ENCODE results near the gene IFIT3.
"Not testable (repeated sequence)": the region's sequence is repeated elsewhere in the genome, so short reads cannot be mapped to it uniquely, and the experiment has no call there.

IFIT3 gene

DNA sequence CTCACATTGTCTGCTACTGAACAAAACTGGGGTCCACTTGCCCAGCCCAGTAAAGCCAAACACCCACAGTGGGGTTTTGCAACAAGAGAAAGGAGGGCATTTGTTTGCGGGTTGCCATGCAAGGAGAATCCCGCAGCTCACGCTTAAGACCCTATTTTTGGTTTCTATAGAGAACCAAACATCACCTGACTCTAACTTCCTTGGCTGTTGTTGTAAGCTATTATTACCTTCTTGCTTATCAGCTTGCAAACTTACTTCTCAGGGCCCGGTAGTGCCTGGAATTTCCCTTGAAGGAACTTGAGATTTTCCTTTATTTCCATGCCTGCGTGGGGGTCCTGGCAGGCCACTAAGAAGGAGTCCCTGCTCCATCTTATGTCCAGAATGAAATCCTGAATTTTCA lies 20.7 kb downstream of the IFIT3 start:
- no peaks in the 10 kb centered on the region for H3K27me3 ChIP-seq (ENCODE audit: control insufficient read depth in 1 of 2, insufficient read depth in 2 of 2, low read length in 2 of 2)
- no peak overlapping the region for H3K27ac ChIP-seq (ENCODE audit: low read length)
- no peak overlapping the region for H3K4me3 ChIP-seq (ENCODE audit: low read length in 2 of 2)
- peaks cover 4% of the 10 kb centered on the region for H3K4me1 ChIP-seq (ENCODE audit: control insufficient read depth, insufficient read depth, low read length)
- no peaks in the 10 kb centered on the region for H3K9me3 ChIP-seq (ENCODE audit: control insufficient read depth in 2 of 2, low read length in 2 of 2)
- no peak overlapping the region for H3K9ac ChIP-seq (ENCODE audit: low read length in 2 of 2)
- H3K36me3 ChIP-seq (ENCODE audit: control insufficient read depth in 2 of 2, insufficient read depth in 2 of 2, low read length in 2 of 2), result no peaks in the 10 kb centered on the region

GRCh38 chr10:89348975-89349374 lies 21.2 kb downstream of the IFIT3 start:
- Histone ChIP-seq H3K9me3 (ENCODE audit: control insufficient read depth in 2 of 2, low read length in 2 of 2) (no peaks in the 10 kb centered on the region), H3K36me3 (ENCODE audit: control insufficient read depth in 2 of 2, insufficient read depth in 2 of 2, low read length in 2 of 2) (no peaks in the 10 kb centered on the region), H3K4me3 (ENCODE audit: low read length in 2 of 2) (no peak overlapping the region), H3K9ac (ENCODE audit: low read length in 2 of 2) (no peak overlapping the region), H3K27me3 (ENCODE audit: control insufficient read depth in 1 of 2, insufficient read depth in 2 of 2, low read length in 2 of 2) (no peaks in the 10 kb centered on the region), H3K4me1 (ENCODE audit: control insufficient read depth, insufficient read depth, low read length) (peaks cover 4% of the 10 kb centered on the region), H3K27ac (ENCODE audit: low read length) (no peak overlapping the region)

DNA sequence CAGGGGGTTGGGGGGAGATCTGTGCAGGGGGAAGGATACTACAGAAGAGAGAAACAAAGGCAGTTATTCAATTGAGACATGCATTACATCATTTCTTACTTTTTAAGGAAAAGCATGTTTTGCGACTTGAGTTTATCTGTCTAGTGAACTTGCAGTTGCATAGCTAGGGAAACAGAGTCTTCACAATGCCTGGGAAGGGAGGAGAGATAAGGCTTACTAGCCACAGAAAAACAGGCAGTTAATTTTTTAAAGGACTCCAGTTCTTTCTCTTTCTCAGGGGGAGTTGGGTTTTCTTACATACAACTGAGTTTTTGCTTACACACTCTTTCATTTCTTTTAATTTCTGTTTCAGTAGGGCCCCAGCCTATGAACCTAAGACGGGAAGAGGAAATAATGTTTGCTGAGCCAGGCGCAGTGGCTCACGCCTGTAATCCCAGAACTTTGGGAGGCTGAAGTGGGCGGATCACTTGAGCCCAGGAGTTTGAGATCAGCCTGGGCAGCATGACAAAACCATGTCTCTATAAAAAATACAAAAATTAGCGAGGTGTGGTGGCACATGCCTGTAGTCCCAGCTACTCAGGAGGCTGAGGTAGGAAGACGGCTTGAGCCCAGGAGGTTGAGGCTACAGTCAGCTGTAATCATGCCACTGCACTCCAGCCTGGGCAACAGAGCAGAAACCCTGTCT lies 23.0 kb downstream of the IFIT3 start:
- H3K27ac ChIP-seq (ENCODE audit: low read length); H3K36me3 ChIP-seq (ENCODE audit: control insufficient read depth in 2 of 2, insufficient read depth in 2 of 2, low read length in 2 of 2); H3K4me3 ChIP-seq (ENCODE audit: low read length in 2 of 2); H3K9me3 ChIP-seq (ENCODE audit: control insufficient read depth in 2 of 2, low read length in 2 of 2); H3K9ac ChIP-seq (ENCODE audit: low read length in 2 of 2); H3K4me1 ChIP-seq (ENCODE audit: control insufficient read depth, insufficient read depth, low read length); H3K27me3 ChIP-seq (ENCODE audit: control insufficient read depth in 1 of 2, insufficient read depth in 2 of 2, low read length in 2 of 2): not testable (repeated sequence)

GRCh38 chr10:89351412-89351779 lies 23.6 kb downstream of the IFIT3 start:
- Histone ChIP-seq H3K4me1 (ENCODE audit: control insufficient read depth, insufficient read depth, low read length) (peaks cover 4% of the 10 kb centered on the region), H3K27ac (ENCODE audit: low read length) (no peak overlapping the region), H3K9ac (ENCODE audit: low read length in 2 of 2) (peak overlapping the region in 1 of 2 donors; percentile 47), H3K4me3 (ENCODE audit: low read length in 2 of 2) (no peak overlapping the region), H3K9me3 (ENCODE audit: control insufficient read depth in 2 of 2, low read length in 2 of 2) (no peaks in the 10 kb centered on the region), H3K36me3 (ENCODE audit: control insufficient read depth in 2 of 2, insufficient read depth in 2 of 2, low read length in 2 of 2) (no peaks in the 10 kb centered on the region), H3K27me3 (ENCODE audit: control insufficient read depth in 1 of 2, insufficient read depth in 2 of 2, low read length in 2 of 2) (no peaks in the 10 kb centered on the region)

DNA sequence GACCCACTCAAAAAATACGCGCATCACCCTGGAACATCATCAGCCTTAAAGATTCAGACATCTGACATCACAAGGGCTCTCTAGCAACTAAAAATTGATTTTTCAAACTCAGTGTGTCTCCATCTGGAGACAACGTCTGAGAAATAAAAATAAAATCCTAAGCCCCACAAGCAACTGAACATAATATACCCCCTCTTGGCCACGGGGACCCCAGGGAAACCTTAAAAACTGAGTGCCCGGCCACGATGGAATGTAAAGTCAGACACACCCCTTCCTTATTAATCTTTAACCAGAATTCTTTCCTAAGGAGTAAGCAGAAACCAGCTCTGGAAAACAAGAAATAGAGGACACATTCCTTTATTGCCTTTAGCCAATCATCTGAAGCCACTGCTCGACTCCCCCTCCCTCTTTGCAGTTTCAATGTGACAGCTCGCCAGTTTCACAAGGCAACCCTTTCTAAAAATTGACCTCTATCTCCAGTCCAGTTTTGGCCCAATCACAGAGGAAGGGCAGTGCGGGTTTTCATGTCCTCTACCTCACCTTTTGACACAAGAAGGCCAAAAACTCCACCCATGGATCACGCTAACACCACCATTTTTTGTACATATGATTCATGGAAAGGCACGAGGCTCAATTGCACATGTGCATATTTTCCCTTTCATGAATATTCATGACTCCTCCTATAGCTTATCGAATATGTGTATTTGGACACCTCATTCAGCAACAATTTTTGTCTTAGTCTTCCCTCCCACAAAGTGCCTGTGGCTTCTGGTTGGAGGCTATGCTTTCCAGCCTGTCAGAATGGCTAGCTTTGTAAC lies 24.2 kb downstream of the IFIT3 start:
- Histone ChIP-seq H3K27ac (ENCODE audit: low read length) (no peak overlapping the region), H3K36me3 (ENCODE audit: control insufficient read depth in 2 of 2, insufficient read depth in 2 of 2, low read length in 2 of 2) (no peaks in the 10 kb centered on the region), H3K4me3 (ENCODE audit: low read length in 2 of 2) (no peak overlapping the region), H3K9me3 (ENCODE audit: control insufficient read depth in 2 of 2, low read length in 2 of 2) (no peaks in the 10 kb centered on the region), H3K9ac (ENCODE audit: low read length in 2 of 2) (peak overlapping the region in 1 of 2 donors; percentile 47), H3K4me1 (ENCODE audit: control insufficient read depth, insufficient read depth, low read length) (peaks cover 4% of the 10 kb centered on the region), H3K27me3 (ENCODE audit: control insufficient read depth in 1 of 2, insufficient read depth in 2 of 2, low read length in 2 of 2) (no peaks in the 10 kb centered on the region)

GRCh38 chr10:89352802-89353201 lies 25.0 kb downstream of the IFIT3 start:
- H3K9me3 ChIP-seq (ENCODE audit: control insufficient read depth in 2 of 2, low read length in 2 of 2), result no peaks in the 10 kb centered on the region
- H3K27me3 ChIP-seq (ENCODE audit: control insufficient read depth in 1 of 2, insufficient read depth in 2 of 2, low read length in 2 of 2), result no peaks in the 10 kb centered on the region
- H3K27ac ChIP-seq (ENCODE audit: low read length), result no peak overlapping the region
- peaks cover 4% of the 10 kb centered on the region for H3K4me1 ChIP-seq (ENCODE audit: control insufficient read depth, insufficient read depth, low read length)
- H3K4me3 ChIP-seq (ENCODE audit: low read length in 2 of 2), result no peak overlapping the region
- H3K36me3 ChIP-seq (ENCODE audit: control insufficient read depth in 2 of 2, insufficient read depth in 2 of 2, low read length in 2 of 2), result no peaks in the 10 kb centered on the region
- no peak overlapping the region for H3K9ac ChIP-seq (ENCODE audit: low read length in 2 of 2)

DNA sequence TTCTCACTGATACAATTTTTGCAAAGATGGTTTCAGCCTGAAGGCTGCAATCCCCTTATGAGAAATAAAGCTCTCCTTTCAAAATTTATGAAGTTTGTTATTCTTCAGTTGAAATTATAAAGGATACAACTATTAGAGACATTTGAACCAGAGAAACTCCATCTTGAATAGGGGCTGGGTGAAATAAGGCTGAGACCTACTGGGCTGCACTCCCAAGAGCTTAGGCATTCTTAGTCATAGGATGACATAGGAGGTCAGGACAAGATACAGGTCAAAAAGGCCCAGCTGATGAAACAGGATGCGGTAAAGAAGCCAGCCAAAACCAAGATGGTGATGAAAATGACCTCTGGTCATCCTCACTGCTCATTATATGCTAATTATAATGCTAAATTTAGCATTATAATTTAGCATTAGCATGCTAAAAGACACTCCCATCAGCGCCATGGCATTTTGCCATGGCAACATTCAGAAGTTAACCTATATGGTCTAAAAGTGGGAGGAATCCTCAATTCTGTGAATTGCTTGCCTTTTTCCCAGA lies 27.7 kb downstream of the IFIT3 start:
- no peaks in the 10 kb centered on the region for H3K27me3 ChIP-seq (ENCODE audit: control insufficient read depth in 1 of 2, insufficient read depth in 2 of 2, low read length in 2 of 2)
- no peak overlapping the region for H3K9ac ChIP-seq (ENCODE audit: low read length in 2 of 2)
- H3K27ac ChIP-seq (ENCODE audit: low read length), result no peak overlapping the region
- H3K4me1 ChIP-seq (ENCODE audit: control insufficient read depth, insufficient read depth, low read length), result peaks cover 4% of the 10 kb centered on the region
- no peaks in the 10 kb centered on the region for H3K36me3 ChIP-seq (ENCODE audit: control insufficient read depth in 2 of 2, insufficient read depth in 2 of 2, low read length in 2 of 2)
- no peaks in the 10 kb centered on the region for H3K9me3 ChIP-seq (ENCODE audit: control insufficient read depth in 2 of 2, low read length in 2 of 2)
- H3K4me3 ChIP-seq (ENCODE audit: low read length in 2 of 2), result no peak overlapping the region

GRCh38 chr10:89357096-89357495 lies 29.3 kb downstream of the IFIT3 start:
- H3K27ac ChIP-seq (ENCODE audit: low read length), result no peak overlapping the region
- no peaks in the 10 kb centered on the region for H3K9me3 ChIP-seq (ENCODE audit: control insufficient read depth in 2 of 2, low read length in 2 of 2)
- no peaks in the 10 kb centered on the region for H3K4me1 ChIP-seq (ENCODE audit: control insufficient read depth, insufficient read depth, low read length)
- no peaks in the 10 kb centered on the region for H3K36me3 ChIP-seq (ENCODE audit: control insufficient read depth in 2 of 2, insufficient read depth in 2 of 2, low read length in 2 of 2)
- H3K27me3 ChIP-seq (ENCODE audit: control insufficient read depth in 1 of 2, insufficient read depth in 2 of 2, low read length in 2 of 2), result no peaks in the 10 kb centered on the region
- H3K4me3 ChIP-seq (ENCODE audit: low read length in 2 of 2), result no peak overlapping the region
- H3K9ac ChIP-seq (ENCODE audit: low read length in 2 of 2), result no peak overlapping the region

DNA sequence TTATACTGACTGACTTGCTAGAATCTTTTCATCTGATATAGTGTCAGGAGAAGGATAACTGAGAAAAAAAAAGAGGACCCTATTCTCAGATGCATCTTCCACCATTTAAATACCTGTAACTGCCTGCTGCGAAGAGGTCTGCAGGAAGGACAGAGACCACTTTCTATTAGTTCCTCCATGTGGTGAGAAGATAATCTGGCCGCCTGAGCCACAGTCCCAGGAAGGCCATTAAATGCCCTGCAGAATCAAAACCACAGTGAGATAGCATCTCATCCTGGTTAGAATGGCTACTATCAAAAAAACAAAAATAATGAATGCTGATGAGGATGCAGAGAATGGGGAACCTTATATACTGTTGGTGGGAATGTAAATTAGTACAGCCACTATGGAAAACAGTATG lies 30.2 kb downstream of the IFIT3 start:
- H3K27me3 ChIP-seq (ENCODE audit: control insufficient read depth in 1 of 2, insufficient read depth in 2 of 2, low read length in 2 of 2), result no peaks in the 10 kb centered on the region
- no peak overlapping the region for H3K27ac ChIP-seq (ENCODE audit: low read length)

GRCh38 chr10:89360157-89360556 lies 32.4 kb downstream of the IFIT3 start:
- H3K9ac ChIP-seq (ENCODE audit: low read length in 2 of 2), result no peak overlapping the region
- H3K9me3 ChIP-seq (ENCODE audit: control insufficient read depth in 2 of 2, low read length in 2 of 2), result no peaks in the 10 kb centered on the region
- H3K4me1 ChIP-seq (ENCODE audit: control insufficient read depth, insufficient read depth, low read length), result no peaks in the 10 kb centered on the region
- no peaks in the 10 kb centered on the region for H3K27me3 ChIP-seq (ENCODE audit: control insufficient read depth in 1 of 2, insufficient read depth in 2 of 2, low read length in 2 of 2)
- H3K27ac ChIP-seq (ENCODE audit: low read length), result no peak overlapping the region
- no peaks in the 10 kb centered on the region for H3K36me3 ChIP-seq (ENCODE audit: control insufficient read depth in 2 of 2, insufficient read depth in 2 of 2, low read length in 2 of 2)
- H3K4me3 ChIP-seq (ENCODE audit: low read length in 2 of 2), result no peak overlapping the region

More for the DNA sequence above, 30.2 kb downstream of the IFIT3 start:
- no peak overlapping the region for H3K4me3 ChIP-seq (ENCODE audit: low read length in 2 of 2)
- H3K9ac ChIP-seq (ENCODE audit: low read length in 2 of 2), result no peak overlapping the region
- H3K9me3 ChIP-seq (ENCODE audit: control insufficient read depth in 2 of 2, low read length in 2 of 2), result no peaks in the 10 kb centered on the region
- no peaks in the 10 kb centered on the region for H3K36me3 ChIP-seq (ENCODE audit: control insufficient read depth in 2 of 2, insufficient read depth in 2 of 2, low read length in 2 of 2)
- no peaks in the 10 kb centered on the region for H3K4me1 ChIP-seq (ENCODE audit: control insufficient read depth, insufficient read depth, low read length)

DNA sequence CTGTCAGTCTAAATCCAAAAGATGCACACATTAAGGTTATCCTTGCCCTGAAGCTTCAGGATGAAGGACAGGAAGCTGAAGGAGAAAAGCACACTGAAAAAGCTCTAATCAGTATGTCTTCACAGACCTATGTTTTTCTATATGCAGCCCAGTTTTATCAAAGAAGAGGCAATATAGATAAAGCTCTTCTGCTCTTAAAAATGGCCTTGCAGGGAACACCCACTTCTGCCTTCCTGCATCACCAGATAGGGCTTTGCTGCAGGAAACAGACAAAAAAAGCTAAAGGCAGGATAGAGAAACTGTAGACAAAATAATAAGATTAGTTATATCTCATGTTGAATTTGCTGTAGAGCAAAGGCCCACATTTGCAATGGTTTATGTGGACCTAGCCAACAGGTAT lies 35.1 kb downstream of the IFIT3 start:
- Histone ChIP-seq H3K9ac (ENCODE audit: low read length in 2 of 2) (no peak overlapping the region), H3K4me3 (ENCODE audit: low read length in 2 of 2) (no peak overlapping the region), H3K9me3 (ENCODE audit: control insufficient read depth in 2 of 2, low read length in 2 of 2) (no peaks in the 10 kb centered on the region), H3K27ac (ENCODE audit: low read length) (no peak overlapping the region), H3K36me3 (ENCODE audit: control insufficient read depth in 2 of 2, insufficient read depth in 2 of 2, low read length in 2 of 2) (no peaks in the 10 kb centered on the region), H3K4me1 (ENCODE audit: control insufficient read depth, insufficient read depth, low read length) (peaks cover 3% of the 10 kb centered on the region), H3K27me3 (ENCODE audit: control insufficient read depth in 1 of 2, insufficient read depth in 2 of 2, low read length in 2 of 2) (no peaks in the 10 kb centered on the region)

Data from stomach smooth muscle (tissue), 2 donors.